HEK293 (cell line): Measurements from ENCODE around the gene SRGAP2C.
A peak's percentile ranks its signal among the peaks of the same experiment; 100 is the strongest.

Source experiments
- CTCF ChIA-PET: fragments of 350-600 bp; formaldehyde crosslinking; extraction: SDS; loops from one replicate; lab custom pipeline; 2021; ENCODE audit warnings: antibody characterized with exemption; lab: Yijun Ruan, JAX
- POLR2A ChIA-PET: fragments of 300-600 bp; formaldehyde crosslinking; extraction: SDS; loops from one replicate; lab custom pipeline; 2020; ENCODE audit warnings: antibody characterized with exemption, inconsistent platforms; lab: Yijun Ruan, JAX
- H3K27ac ChIP-seq: fragments of 200-500 bp; sonication (Bioruptor generic); 2 replicates; pipeline ENCODE4 v1.5.1; 2014; ENCODE audit warnings: low read depth, low read length, control low read depth, inconsistent platforms; ENCODE audit errors: extremely low read depth
- H3K36me3 ChIP-seq, 2 experiments: fragments of 200-500 bp in 1 of 2; sonication (Bioruptor generic) in 1 of 2; 1 replicate in 1 of 2; 2 replicates in 1 of 2; pipeline ENCODE4 v1.5.1; 2014 to 2017; ENCODE audit warnings: inconsistent platforms in 2 of 2, low read length in 2 of 2; ENCODE audit not compliant: control insufficient read depth in 2 of 2, insufficient read depth in 1 of 2
- H3K4me1 ChIP-seq: fragments of 200-500 bp; sonication (Bioruptor generic); 2 replicates; pipeline ENCODE4 v1.5.1; 2014; ENCODE audit warnings: mild to moderate bottlenecking, low read length, inconsistent platforms; ENCODE audit not compliant: control insufficient read depth, insufficient read depth
- H3K4me3 ChIP-seq: 2 replicates; pipeline ENCODE4 v1.5.1; 2011; ENCODE audit warnings: low read depth, mild to moderate bottlenecking, control low read depth, low read length, moderate library complexity
- H3K9me3 ChIP-seq: fragments of 200-500 bp; sonication (Bioruptor generic); 2 replicates; pipeline ENCODE4 v1.5.1; 2014; ENCODE audit warnings: low read depth, low read length, inconsistent platforms; ENCODE audit not compliant: control insufficient read depth, insufficient read depth
- KLF7 ChIP-seq: fragments of 450-650 bp; formaldehyde crosslinking; IDR thresholded peaks from 2 replicates; pipeline ENCODE4 v1.5.1; 2016; ENCODE audit warnings: missing biosample characterization, missing genetic modification characterization, borderline replicate concordance
- PBX3 ChIP-seq: sonication (generic); formaldehyde crosslinking; IDR thresholded peaks from 2 replicates; pipeline ENCODE4 v1.8.1; 2022; ENCODE audit warnings: mild to moderate bottlenecking, moderate library complexity, missing genetic modification reagents
- PRDM1 ChIP-seq: fragments of 450-650 bp; formaldehyde crosslinking; IDR thresholded peaks from 2 replicates; pipeline ENCODE4; 2016; ENCODE audit warnings: missing biosample characterization, missing genetic modification characterization
- WT1 ChIP-seq: fragments of 450-650 bp; formaldehyde crosslinking; IDR thresholded peaks from 2 replicates; pipeline ENCODE4 v1.5.1; 2016; ENCODE audit warnings: missing biosample characterization, missing genetic modification characterization
- ZBTB17 ChIP-seq: fragments of 450-650 bp; formaldehyde crosslinking; IDR thresholded peaks from 2 replicates; pipeline ENCODE4 v1.5.1; 2016; ENCODE audit warnings: missing biosample characterization, missing genetic modification characterization
- ZFHX2 ChIP-seq: fragments of 450-650 bp; formaldehyde crosslinking; conservative IDR thresholded peaks from 2 replicates; pipeline ENCODE4 v1.5.1; 2016; ENCODE audit warnings: missing biosample characterization, missing genetic modification characterization
- ZFP3 ChIP-seq: fragments of 450-650 bp; formaldehyde crosslinking; IDR thresholded peaks from 2 replicates; pipeline ENCODE4 v1.5.1; 2016; ENCODE audit warnings: low read depth, missing biosample characterization, missing genetic modification characterization
- ZNF146 ChIP-seq: fragments of 450-650 bp; formaldehyde crosslinking; IDR thresholded peaks from 2 replicates; pipeline ENCODE4 v1.5.1; 2016; ENCODE audit warnings: missing biosample characterization, missing genetic modification characterization
- ZNF169 ChIP-seq: fragments of 450-650 bp; formaldehyde crosslinking; IDR thresholded peaks from 2 replicates; pipeline ENCODE4 v1.5.1; 2016; ENCODE audit warnings: missing biosample characterization, missing genetic modification characterization
- ZNF184 ChIP-seq: fragments of 450-650 bp; IDR thresholded peaks from 2 replicates; pipeline ENCODE4 v1.5.1; 2018; ENCODE audit warnings: missing biosample characterization, mild to moderate bottlenecking, missing genetic modification characterization
- ZNF335 ChIP-seq: fragments of 450-650 bp; formaldehyde crosslinking; conservative IDR thresholded peaks from 2 replicates; pipeline ENCODE4 v1.5.1; 2016; ENCODE audit warnings: missing biosample characterization, missing genetic modification characterization
- ZNF398 ChIP-seq: fragments of 450-650 bp; formaldehyde crosslinking; IDR thresholded peaks from 2 replicates; pipeline ENCODE4 v1.5.1; 2017; ENCODE audit warnings: missing biosample characterization, missing genetic modification characterization
- ZNF48 ChIP-seq: fragments of 450-650 bp; formaldehyde crosslinking; IDR thresholded peaks from 2 replicates; pipeline ENCODE4 v1.5.1; 2016; ENCODE audit warnings: missing biosample characterization, missing genetic modification characterization
- ZNF510 ChIP-seq: fragments of 450-650 bp; formaldehyde crosslinking; IDR thresholded peaks from 2 replicates; pipeline ENCODE4 v1.5.1; 2018; ENCODE audit warnings: mild to moderate bottlenecking, missing genetic modification characterization, missing biosample characterization; ENCODE audit not compliant: insufficient replicate concordance
- ZNF521 ChIP-seq: fragments of 450-650 bp; formaldehyde crosslinking; IDR thresholded peaks from 2 replicates; pipeline ENCODE4 v1.5.1; 2017; ENCODE audit warnings: missing biosample characterization, mild to moderate bottlenecking, missing genetic modification characterization
- ZNF596 ChIP-seq: fragments of 450-650 bp; IDR thresholded peaks from 2 replicates; pipeline ENCODE4 v1.5.0; 2018; ENCODE audit warnings: missing biosample characterization, mild to moderate bottlenecking, missing genetic modification characterization, moderate library complexity
- ZNF701 ChIP-seq: fragments of 450-650 bp; formaldehyde crosslinking; IDR thresholded peaks from 2 replicates; pipeline ENCODE4 v1.5.1; 2016; ENCODE audit warnings: missing biosample characterization, missing genetic modification characterization
- ZSCAN5A ChIP-seq: fragments of 450-650 bp; formaldehyde crosslinking; IDR thresholded peaks from 2 replicates; pipeline ENCODE4 v1.5.1; 2016; ENCODE audit warnings: missing biosample characterization, missing genetic modification characterization

Gene SRGAP2C

GRCh38 chr1:121413821-121414220 is 229.0 kb downstream of the SRGAP2C start (continued):
- TF ChIP-seq ZNF510 (tag by site-specific recombination) (no peak), ZNF521 (tag by site-specific recombination) (no peak), ZNF146 (tag by site-specific recombination) (no peak), ZNF48 (tag by site-specific recombination) (no peak), KLF7 (no peak), PBX3 (no peak), ZFP3 (tag by site-specific recombination) (no peak), ZSCAN5A (tag by site-specific recombination) (no peak), ZNF701 (tag by site-specific recombination) (no peak)

- CTCF ChIA-PET, result no interaction called here
- Histone ChIP-seq H3K27ac (no peak overlapping the region), H3K4me1 (no peaks in the 10 kb centered on the region), H3K4me3 (no peak overlapping the region), H3K36me3 (no peaks in the 10 kb centered on the region), H3K9me3 (no peaks in the 10 kb centered on the region)
- POLR2A ChIA-PET, result no interaction called here
- TF ChIP-seq WT1 (tag by site-specific recombination), result no peak
These were observed 230.1 kb downstream of the SRGAP2C start for GRCh38 chr1:121414905-121415304.

- no peaks in the 10 kb centered on the region for H3K9me3 ChIP-seq
- no peak overlapping the region for H3K4me3 ChIP-seq
- TF ChIP-seq ZFHX2 (tag by site-specific recombination), result 0 out of 2 replicates have a peak, but pooled peaks have one; percentile 15
- TF ChIP-seq ZNF184 (tag by site-specific recombination), result no peak
- POLR2A ChIA-PET, result no interaction called here
- no peak overlapping the region for H3K27ac ChIP-seq
- CTCF ChIA-PET, result no interaction called here
- no peaks in the 10 kb centered on the region for H3K4me1 ChIP-seq
- no peaks in the 10 kb centered on the region for H3K36me3 ChIP-seq
These were observed 232.6 kb downstream of the SRGAP2C start for GRCh38 chr1:121417325-121417923.

GRCh38 chr1:121418369-121419049 is 233.7 kb downstream of the SRGAP2C start:
- no peaks in the 10 kb centered on the region for H3K4me1 ChIP-seq
- H3K9me3 ChIP-seq, result no peaks in the 10 kb centered on the region
- CTCF ChIA-PET, result no interaction called here
- POLR2A ChIA-PET, result no interaction called here
- TF ChIP-seq ZNF169 (tag by site-specific recombination) (no peak), ZNF398 (tag by site-specific recombination) (peak; percentile 79), ZNF596 (peak; percentile 75), ZNF335 (peak; percentile 36; the same call in 1 of the 2 replicates), ZBTB17 (tag by site-specific recombination) (peak; percentile 91), PRDM1 (tag by site-specific recombination) (0 out of 2 replicates have a peak, but pooled peaks have one; percentile 65)
- no peak overlapping the region for H3K4me3 ChIP-seq
- H3K27ac ChIP-seq, result no peak overlapping the region
- H3K36me3 ChIP-seq, result no peaks in the 10 kb centered on the region
